Panc1 (cell line): ENCODE measurements around the gene PCDHGC3. TPM values are rescaled to one million over a fixed set of nuclear protein-coding genes. Genes with fewer than 3 reads are reported as not detected.

Source experiments
- ATAC-seq: fragments of 200-7000 bp; cut with Tn5 transposase; 2 replicates; pipeline ENCODE4 v1.9.1; 2020; ENCODE audit warnings: mild to moderate bottlenecking, moderate library complexity
- BruUV-seq: library from RNA; stranded (reverse); fragments of 400-500 nt; replicated peaks from 2 replicates; lab custom pipeline; 2021; lab: Mats Ljungman, UMichigan
- CTCF ChIA-PET: fragments of 300-600 bp; sonication (Branson Sonifier 250); formaldehyde crosslinking; loops from one replicate; lab custom pipeline; 2022; ENCODE audit warnings: antibody characterized with exemption; lab: Charles Lee
- POLR2A ChIA-PET: fragments of 300-600 bp; sonication (Branson Sonifier 250); formaldehyde crosslinking; loops from one replicate; lab custom pipeline; 2022; ENCODE audit warnings: antibody characterized with exemption; lab: Charles Lee
- DNase-seq: peaks from one replicate; pipeline ENCODE4 v3.0.0-alpha.2; 2010; ENCODE audit warnings: low read depth, low spot score
- H3K27ac ChIP-seq: 2 replicates; pipeline ENCODE4 v1.5.1; 2011; ENCODE audit warnings: mild to moderate bottlenecking, low read length, inconsistent platforms
- H3K27me3 ChIP-seq: fragments of 200-500 bp; sonication (Bioruptor generic); 2 replicates; pipeline ENCODE4 v1.6.0; 2014; ENCODE audit warnings: low read length, inconsistent platforms; ENCODE audit not compliant: control insufficient read depth, insufficient read depth
- H3K36me3 ChIP-seq: fragments of 200-500 bp; sonication (Bioruptor generic); 2 replicates; pipeline ENCODE4 v1.5.1; 2014; ENCODE audit warnings: inconsistent platforms, mild to moderate bottlenecking, low read length, moderate library complexity; ENCODE audit not compliant: control insufficient read depth, insufficient read depth
- H3K4me1 ChIP-seq: 2 replicates; pipeline ENCODE4 v1.5.1; 2011; ENCODE audit warnings: inconsistent platforms, mild to moderate bottlenecking, low read length, moderate library complexity; ENCODE audit not compliant: control insufficient read depth, insufficient read depth
- H3K4me3 ChIP-seq, 2 experiments: 2 replicates each; pipeline ENCODE4 v1.5.1; 2011 to 2012; ENCODE audit warnings: low read depth in 2 of 2, low read length in 2 of 2, mild to moderate bottlenecking in 2 of 2, inconsistent platforms in 1 of 2, moderate library complexity in 1 of 2
- H3K9me3 ChIP-seq: fragments of 200-500 bp; sonication (Bioruptor generic); 2 replicates; pipeline ENCODE4 v1.5.1; 2014; ENCODE audit warnings: low read depth, mild to moderate bottlenecking, inconsistent platforms, low read length, moderate library complexity; ENCODE audit not compliant: control insufficient read depth, insufficient read depth
- CTCF ChIP-seq: fragments of 450-650 bp; IDR thresholded peaks from 2 replicates; pipeline ENCODE4 v1.5.1; 2017; ENCODE audit warnings: mild to moderate bottlenecking
- POLR2AphosphoS5 ChIP-seq: IDR thresholded peaks from 2 replicates; pipeline ENCODE4 v1.6.1; 2012; ENCODE audit warnings: mild to moderate bottlenecking, low read depth, low read length, moderate library complexity
- SIN3A ChIP-seq: IDR thresholded peaks from 2 replicates; pipeline ENCODE4 v1.6.1; 2012; ENCODE audit warnings: low read depth, mild to moderate bottlenecking, low read length, moderate library complexity, borderline replicate concordance; ENCODE audit not compliant: insufficient read depth
- TCF7L2 ChIP-seq: IDR thresholded peaks from 2 replicates; pipeline ENCODE4 v1.6.1; 2011; ENCODE audit warnings: mild to moderate bottlenecking, low read depth, low read length, inconsistent platforms
- in situ Hi-C: cut with HindIII; loops from 2 replicates; pipeline ENCODE4 v1.10.0; 2016; ENCODE audit warnings: low sequenced_read_pairs, low pct_unique_long_range_greater_than_20kb
- intact Hi-C: fragments of 100-400 bp; cut with micrococcal nuclease; formaldehyde crosslinking; loops from one replicate; pipeline ENCODE4 v1.10.0; 2022; ENCODE audit not compliant: unreplicated experiment
- total RNA-seq: library from RNA; stranded (reverse); gene quantifications from one replicate; pipeline ENCODE4 v1.2.1, GENCODE V29; 2021; ENCODE audit not compliant: unreplicated experiment
- TF ChIP-seq, protein P1 (sequence below), 2 experiments: IDR thresholded peaks; 2 replicates each; pipeline ENCODE4 v1.6.1; 2011 to 2012; ENCODE audit warnings: low read depth in 2 of 2, control low read depth in 1 of 2, low read length in 1 of 2, mild to moderate bottlenecking in 1 of 2, moderate library complexity in 1 of 2; ENCODE audit not compliant: insufficient read depth in 1 of 2

The PCDHGC3 gene
- total RNA-seq, 1 experiment from 2014 or later: 54.1 TPM

GRCh38 chr5:141477815-141478214 is 2.0 kb downstream of the PCDHGC3 start:
- Histone ChIP-seq H3K36me3 (no peaks in the 10 kb centered on the region), H3K4me3 (peak overlapping the region in 1 of 2 experiments; percentile 8; a peak in 1 of 4 replicates), H3K9me3 (no peaks in the 10 kb centered on the region), H3K4me1 (peaks cover 12% of the 10 kb centered on the region), H3K27ac (no peak overlapping the region), H3K27me3 (no peaks in the 10 kb centered on the region)
- in situ Hi-C loops (no loop called here), intact Hi-C loops (no loop called here)
- BruUV-seq: no TSS peak
- POLR2A ChIA-PET: no interaction called here
- no peak for DNase-seq
- CTCF ChIA-PET: no interaction called here
- no peak for TF ChIP-seq CTCF
- TF ChIP-seq POLR2AphosphoS5: no peak
- TF ChIP-seq, protein P1, sequence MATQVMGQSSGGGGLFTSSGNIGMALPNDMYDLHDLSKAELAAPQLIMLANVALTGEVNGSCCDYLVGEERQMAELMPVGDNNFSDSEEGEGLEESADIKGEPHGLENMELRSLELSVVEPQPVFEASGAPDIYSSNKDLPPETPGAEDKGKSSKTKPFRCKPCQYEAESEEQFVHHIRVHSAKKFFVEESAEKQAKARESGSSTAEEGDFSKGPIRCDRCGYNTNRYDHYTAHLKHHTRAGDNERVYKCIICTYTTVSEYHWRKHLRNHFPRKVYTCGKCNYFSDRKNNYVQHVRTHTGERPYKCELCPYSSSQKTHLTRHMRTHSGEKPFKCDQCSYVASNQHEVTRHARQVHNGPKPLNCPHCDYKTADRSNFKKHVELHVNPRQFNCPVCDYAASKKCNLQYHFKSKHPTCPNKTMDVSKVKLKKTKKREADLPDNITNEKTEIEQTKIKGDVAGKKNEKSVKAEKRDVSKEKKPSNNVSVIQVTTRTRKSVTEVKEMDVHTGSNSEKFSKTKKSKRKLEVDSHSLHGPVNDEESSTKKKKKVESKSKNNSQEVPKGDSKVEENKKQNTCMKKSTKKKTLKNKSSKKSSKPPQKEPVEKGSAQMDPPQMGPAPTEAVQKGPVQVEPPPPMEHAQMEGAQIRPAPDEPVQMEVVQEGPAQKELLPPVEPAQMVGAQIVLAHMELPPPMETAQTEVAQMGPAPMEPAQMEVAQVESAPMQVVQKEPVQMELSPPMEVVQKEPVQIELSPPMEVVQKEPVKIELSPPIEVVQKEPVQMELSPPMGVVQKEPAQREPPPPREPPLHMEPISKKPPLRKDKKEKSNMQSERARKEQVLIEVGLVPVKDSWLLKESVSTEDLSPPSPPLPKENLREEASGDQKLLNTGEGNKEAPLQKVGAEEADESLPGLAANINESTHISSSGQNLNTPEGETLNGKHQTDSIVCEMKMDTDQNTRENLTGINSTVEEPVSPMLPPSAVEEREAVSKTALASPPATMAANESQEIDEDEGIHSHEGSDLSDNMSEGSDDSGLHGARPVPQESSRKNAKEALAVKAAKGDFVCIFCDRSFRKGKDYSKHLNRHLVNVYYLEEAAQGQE (IDR thresholded peaks at IDR 0.05; ENCODE audit: insufficient read depth in 1 of 2, low read depth in 2 of 2, low read length in 1 of 2): no peak
- TF ChIP-seq TCF7L2: no peak
- TF ChIP-seq SIN3A: no peak
- no peak for ATAC-seq

DNA sequence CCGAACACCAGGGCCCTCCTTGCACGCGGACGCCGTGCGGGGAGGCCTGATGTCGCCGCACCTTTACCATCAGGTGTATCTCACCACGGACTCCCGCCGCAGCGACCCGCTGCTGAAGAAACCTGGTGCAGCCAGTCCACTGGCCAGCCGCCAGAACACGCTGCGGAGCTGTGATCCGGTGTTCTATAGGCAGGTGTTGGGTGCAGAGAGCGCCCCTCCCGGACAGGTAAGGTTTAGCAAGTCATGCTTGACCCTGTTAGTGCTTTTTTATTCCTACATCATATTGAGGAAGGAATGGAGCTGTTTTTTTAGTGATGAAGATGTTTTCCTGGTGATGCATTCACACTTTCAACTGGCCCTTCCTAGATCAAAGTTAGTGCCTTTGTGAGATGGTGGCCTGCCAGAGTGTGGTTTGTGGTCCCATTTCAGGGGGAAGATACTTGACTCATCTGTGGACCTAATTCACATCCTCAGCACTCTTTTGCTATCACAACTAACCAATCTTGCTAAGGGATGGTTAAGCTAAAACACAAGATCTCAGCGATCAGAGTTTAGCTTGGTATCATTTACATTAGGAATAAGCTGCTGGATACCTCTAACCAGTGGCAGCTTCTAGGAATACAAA is 2.7 kb downstream of the PCDHGC3 start:
- Histone ChIP-seq H3K9me3 (no peaks in the 10 kb centered on the region), H3K36me3 (no peaks in the 10 kb centered on the region), H3K4me1 (peaks cover 12% of the 10 kb centered on the region), H3K27ac (no peak overlapping the region), H3K4me3 (peak overlapping the region in 1 of 2 experiments; percentile 8; a peak in 1 of 4 replicates), H3K27me3 (no peaks in the 10 kb centered on the region)
- TF ChIP-seq TCF7L2: no peak
- BruUV-seq: no TSS peak
- DNase-seq (no peak), ATAC-seq (no peak)
- intact Hi-C loops (no loop called here), in situ Hi-C loops (no loop called here)
- CTCF ChIA-PET: no interaction called here
- POLR2A ChIA-PET: interaction anchor here (0.7 kb wide), 1 partner anchor 11 kb away, joined by 4 read pairs; no protein-coding TSS in a partner anchor

DNA sequence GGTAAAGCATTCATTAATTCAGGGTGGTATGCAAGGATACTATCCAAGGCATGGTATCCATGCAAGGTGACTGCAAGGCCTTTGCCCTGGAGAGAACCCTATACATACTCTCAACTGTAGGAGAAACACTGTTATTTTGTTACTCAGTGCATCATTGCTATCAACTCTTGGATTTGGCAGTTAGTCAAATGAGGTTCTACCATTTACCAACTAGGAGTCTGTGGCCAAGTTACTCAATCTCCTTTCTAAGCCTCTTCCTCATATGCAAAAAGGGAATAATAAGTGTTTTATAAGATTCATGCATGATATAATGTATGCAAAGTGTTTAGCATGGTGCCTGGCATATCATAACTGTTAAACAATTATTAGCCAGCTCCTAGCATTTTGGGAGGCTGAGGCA is 4.0 kb downstream of the PCDHGC3 start:
- Histone ChIP-seq H3K27ac (no peak overlapping the region), H3K36me3 (no peaks in the 10 kb centered on the region), H3K27me3 (no peaks in the 10 kb centered on the region), H3K4me3 (no peak overlapping the region), H3K9me3 (no peaks in the 10 kb centered on the region), H3K4me1 (peaks cover 12% of the 10 kb centered on the region)
- POLR2A ChIA-PET: no interaction called here
- TF ChIP-seq TCF7L2 (no peak), SIN3A (no peak), CTCF (no peak), POLR2AphosphoS5 (no peak)
- TF ChIP-seq, protein P1 (IDR thresholded peaks at IDR 0.05; ENCODE audit: insufficient read depth in 1 of 2, low read depth in 2 of 2, low read length in 1 of 2): no peak
- DNase-seq (no peak), ATAC-seq (no peak)
- CTCF ChIA-PET: no interaction called here
- BruUV-seq: no TSS peak
- in situ Hi-C loops: no loop called here
- intact Hi-C loops: loop anchor here (1.0 kb wide), 1 partner anchor 44 kb away; no protein-coding TSS in a partner anchor
